WERI-Rb-1 (cell line): ENCODE measurements around the gene MYO9A.

Experiments used
- DNase-seq: peaks from one replicate; pipeline ENCODE4 v3.0.0-alpha.2; 2020
- H3K27ac ChIP-seq: fragments of 250-450 bp; sonication (Bioruptor Pico); 2 replicates; pipeline ENCODE4 v1.5.1; 2020; ENCODE audit warnings: mild to moderate bottlenecking, moderate library complexity
- H3K27me3 ChIP-seq: fragments of 250-450 bp; sonication (Bioruptor Pico); 2 replicates; pipeline ENCODE4 v1.5.1; 2021; ENCODE audit warnings: mild to moderate bottlenecking, low read depth, moderate library complexity; ENCODE audit not compliant: insufficient read depth, severe bottlenecking
- H3K36me3 ChIP-seq: fragments of 250-450 bp; sonication (Bioruptor Pico); 2 replicates; pipeline ENCODE4 v1.5.1; 2020; ENCODE audit warnings: mild to moderate bottlenecking, moderate library complexity
- H3K4me3 ChIP-seq: 2 replicates; pipeline ENCODE4 v1.5.1; 2011; ENCODE audit warnings: low read depth, mild to moderate bottlenecking, control low read depth, low read length
- H3K9me3 ChIP-seq: fragments of 250-450 bp; sonication (Bioruptor Pico); 2 replicates; pipeline ENCODE4 v1.5.1; 2021; ENCODE audit warnings: mild to moderate bottlenecking, moderate library complexity; ENCODE audit not compliant: severe bottlenecking
- TF ChIP-seq, protein P1 (sequence below): IDR thresholded peaks from 2 replicates; pipeline ENCODE4 v1.5.1; 2011; ENCODE audit warnings: low read depth, mild to moderate bottlenecking, control low read depth, inconsistent platforms, low read length

MYO9A gene

DNA sequence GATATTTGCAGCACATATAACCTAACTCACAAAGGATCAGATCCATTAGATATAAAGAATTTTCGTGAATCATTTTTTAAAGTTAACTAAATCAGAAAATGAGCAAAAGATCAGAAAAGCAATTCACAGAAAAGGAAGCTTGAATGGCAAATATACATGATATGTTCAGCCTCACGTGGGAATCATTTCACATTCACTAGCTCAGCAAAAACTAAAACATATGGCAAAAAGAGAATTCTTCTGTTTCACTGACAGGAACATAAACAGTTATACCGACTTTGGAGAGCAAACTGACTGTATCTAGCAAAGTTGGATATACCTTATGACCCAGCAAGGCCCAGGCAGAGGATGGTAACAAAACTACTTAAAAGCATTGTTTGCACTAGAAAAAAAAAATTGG lies 341.6 kb downstream of the MYO9A start:
- no peak overlapping the region for H3K27ac ChIP-seq
- H3K36me3 ChIP-seq: no peaks in the 10 kb centered on the region
- H3K9me3 ChIP-seq: no peaks in the 10 kb centered on the region
- H3K27me3 ChIP-seq: no peaks in the 10 kb centered on the region
- no peak for DNase-seq
- no peak overlapping the region for H3K4me3 ChIP-seq
- TF ChIP-seq, protein P1, sequence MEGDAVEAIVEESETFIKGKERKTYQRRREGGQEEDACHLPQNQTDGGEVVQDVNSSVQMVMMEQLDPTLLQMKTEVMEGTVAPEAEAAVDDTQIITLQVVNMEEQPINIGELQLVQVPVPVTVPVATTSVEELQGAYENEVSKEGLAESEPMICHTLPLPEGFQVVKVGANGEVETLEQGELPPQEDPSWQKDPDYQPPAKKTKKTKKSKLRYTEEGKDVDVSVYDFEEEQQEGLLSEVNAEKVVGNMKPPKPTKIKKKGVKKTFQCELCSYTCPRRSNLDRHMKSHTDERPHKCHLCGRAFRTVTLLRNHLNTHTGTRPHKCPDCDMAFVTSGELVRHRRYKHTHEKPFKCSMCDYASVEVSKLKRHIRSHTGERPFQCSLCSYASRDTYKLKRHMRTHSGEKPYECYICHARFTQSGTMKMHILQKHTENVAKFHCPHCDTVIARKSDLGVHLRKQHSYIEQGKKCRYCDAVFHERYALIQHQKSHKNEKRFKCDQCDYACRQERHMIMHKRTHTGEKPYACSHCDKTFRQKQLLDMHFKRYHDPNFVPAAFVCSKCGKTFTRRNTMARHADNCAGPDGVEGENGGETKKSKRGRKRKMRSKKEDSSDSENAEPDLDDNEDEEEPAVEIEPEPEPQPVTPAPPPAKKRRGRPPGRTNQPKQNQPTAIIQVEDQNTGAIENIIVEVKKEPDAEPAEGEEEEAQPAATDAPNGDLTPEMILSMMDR: no peak

DNA sequence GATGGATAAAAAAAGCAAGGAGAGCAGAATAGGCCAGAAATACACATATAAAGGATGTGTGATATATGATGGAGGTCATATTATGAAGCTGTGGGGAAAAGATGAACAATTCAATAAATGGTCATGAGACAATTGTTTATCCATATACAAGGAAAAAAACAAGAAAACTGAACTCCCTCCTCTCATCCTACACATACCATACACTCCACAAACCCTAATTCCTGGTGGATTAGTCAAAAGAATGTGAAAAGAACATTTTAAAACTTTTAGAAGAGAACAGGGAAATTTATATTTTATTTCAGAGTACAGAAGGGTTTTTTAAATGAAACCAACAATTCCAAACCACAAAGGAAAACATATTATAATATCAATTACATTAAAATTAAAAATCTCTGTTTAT lies 342.1 kb downstream of the MYO9A start:
- TF ChIP-seq, protein P1: no peak
- no peaks in the 10 kb centered on the region for H3K36me3 ChIP-seq
- no peaks in the 10 kb centered on the region for H3K9me3 ChIP-seq
- H3K4me3 ChIP-seq: no peak overlapping the region
- H3K27ac ChIP-seq: no peak overlapping the region
- H3K27me3 ChIP-seq: no peaks in the 10 kb centered on the region
- no peak for DNase-seq

DNA sequence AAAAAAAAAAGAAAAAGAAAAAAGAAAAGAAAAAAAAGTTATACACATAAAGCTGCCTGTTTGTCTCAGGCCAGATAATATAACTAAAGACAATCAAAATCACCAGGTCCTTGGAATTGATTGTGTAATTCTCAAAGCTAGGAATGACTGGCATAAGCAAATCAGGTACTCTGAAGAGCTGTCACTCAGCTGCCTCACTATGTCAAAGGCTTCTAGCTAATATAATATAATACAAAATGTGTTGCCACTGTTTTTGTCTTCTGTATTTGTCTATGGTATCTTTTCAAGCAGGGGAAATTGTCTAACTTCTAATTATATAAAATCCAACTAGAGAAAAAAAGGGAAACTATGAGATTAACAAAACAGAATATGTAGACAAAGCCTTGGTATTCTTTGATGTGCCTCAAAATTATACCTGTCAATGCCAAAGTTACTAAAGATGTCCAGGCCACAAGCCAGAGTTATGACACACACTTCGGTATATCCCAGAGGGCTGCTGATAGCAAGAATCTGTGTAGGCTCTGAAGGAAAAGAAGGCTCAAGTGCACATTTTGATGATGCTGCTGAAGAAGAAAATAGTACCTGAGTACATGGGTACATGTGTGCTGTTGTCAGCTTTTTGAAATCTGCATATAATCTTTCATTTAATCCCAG lies 344.6 kb downstream of the MYO9A start:
- H3K4me3 ChIP-seq: no peak overlapping the region
- H3K27me3 ChIP-seq: no peaks in the 10 kb centered on the region
- H3K36me3 ChIP-seq: no peaks in the 10 kb centered on the region
- no peak overlapping the region for H3K27ac ChIP-seq
- no peak for DNase-seq
- TF ChIP-seq, protein P1: no peak
- no peaks in the 10 kb centered on the region for H3K9me3 ChIP-seq
